Measurements from ENCODE around the gene SPIN2B. TPM values are rescaled to one million over a fixed set of nuclear protein-coding genes. Genes with fewer than 3 reads are reported as not detected.
A peak's percentile ranks its signal among the peaks of the same experiment; 100 is the strongest.
"Not testable (repeated sequence)": the region's sequence is repeated elsewhere in the genome, so short reads cannot be mapped to it uniquely, and the experiment has no call there.

Gene SPIN2B
- total RNA-seq: 10 to 100 TPM in 1 of 2 donors, 1 to 10 TPM in 1; 6.0 to 10.6 TPM

DNA sequence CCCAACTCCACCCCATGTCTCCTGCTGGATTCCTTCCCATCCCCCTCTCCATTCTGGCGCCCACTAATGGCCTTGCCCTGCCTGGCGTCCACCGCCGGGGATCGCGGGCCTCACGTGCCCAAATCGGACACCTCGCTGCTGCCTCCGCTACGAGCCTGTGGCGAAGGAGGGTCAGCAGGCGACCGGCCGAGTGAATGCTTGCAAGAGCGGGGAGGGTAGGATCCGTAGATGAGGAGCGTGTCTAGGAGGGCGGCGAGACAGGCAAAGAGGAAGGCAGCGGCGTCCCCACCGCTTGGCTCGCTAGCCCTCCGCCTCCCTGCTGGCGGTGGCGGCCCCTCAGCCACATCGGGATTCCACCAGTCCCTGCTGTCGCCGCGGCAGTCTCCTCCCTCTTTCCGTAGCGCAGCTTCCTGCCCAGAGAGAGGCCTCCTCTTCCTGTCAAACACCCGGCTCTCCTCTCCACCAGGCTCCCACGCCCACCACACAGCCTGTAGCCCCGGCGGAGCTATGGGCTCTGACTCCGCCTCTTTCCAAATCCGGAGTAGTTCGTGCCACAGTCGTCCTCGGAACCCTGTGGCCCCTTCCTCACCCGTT, at the start of gene SPIN2B:
Gene SPIN2B (minus strand): TSS at position 387 of the 594 bp plus-strand sequence.
- intact Hi-C loops (cut with DNase I): no loop called here
- no peaks in the 10 kb centered on the region for H3K9me3 ChIP-seq
- peak within 1 kb of the TSS; percentile 63 to 67 for H3K27ac ChIP-seq
- no peaks in the 10 kb centered on the region for H3K36me3 ChIP-seq
- H3K27me3 ChIP-seq (replicated peaks; ENCODE audit: insufficient read depth): no peaks in the 10 kb centered on the region
- TF ChIP-seq POLR2A (IDR thresholded peaks at IDR 0.05): peak; percentile 72
- TF ChIP-seq CTCF (IDR thresholded peaks at IDR 0.05): no peak
- TF ChIP-seq POLR2AphosphoS5 (IDR thresholded peaks at IDR 0.05): peak; percentile 66
- H3K4me3 ChIP-seq: peak within 1 kb of the TSS; percentile 43 to 44
- WGBS: 0% methylated on average over 21 of the region's 43 CpGs
- no peaks in the 10 kb centered on the region for H3K4me1 ChIP-seq (replicated peaks)
- peak; percentile 68 for DNase-seq (ENCODE audit: low spot score)

GRCh38 chrX:57156397-57157049, 35.2 kb upstream of the SPIN2B start:
- no peak for DNase-seq (ENCODE audit: low spot score)
- TF ChIP-seq POLR2AphosphoS5 (IDR thresholded peaks at IDR 0.05) (no peak), CTCF (IDR thresholded peaks at IDR 0.05) (peak in 2 of 4 experiments; percentile 11 to 14)
- Histone ChIP-seq H3K4me1 (replicated peaks) (no peaks in the 10 kb centered on the region), H3K9me3 (no peaks in the 10 kb centered on the region), H3K27ac (no peak overlapping the region), H3K36me3 (no peaks in the 10 kb centered on the region), H3K27me3 (replicated peaks; ENCODE audit: insufficient read depth) (no peaks in the 10 kb centered on the region), H3K4me3 (no peak overlapping the region)
- 74% methylated on average over 5 of the region's 5 CpGs for WGBS
- intact Hi-C loops (cut with DNase I): no loop called here

DNA sequence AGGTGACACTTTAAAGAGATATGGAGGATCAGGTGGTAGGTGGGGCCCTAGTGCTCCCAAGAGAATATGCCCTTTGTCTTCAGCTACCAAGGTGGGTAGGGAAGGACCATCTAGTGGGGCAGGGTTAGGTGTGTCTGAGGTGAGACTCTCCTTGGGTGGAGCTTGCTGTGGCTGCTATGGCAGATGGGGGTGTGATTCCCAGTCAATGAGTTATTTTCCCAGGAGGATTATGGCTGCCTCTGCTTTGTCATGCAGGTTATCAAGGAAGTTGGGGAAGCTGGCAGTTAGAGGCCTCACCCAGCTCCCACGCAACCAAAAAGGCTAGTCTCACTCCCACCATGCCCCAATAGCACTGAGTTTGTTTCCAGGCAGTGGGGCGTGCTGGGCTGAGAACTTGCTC, 33.8 kb upstream of the SPIN2B start:
- no peak overlapping the region for H3K27ac ChIP-seq

GRCh38 chrX:57152222-57152621, 30.9 kb upstream of the SPIN2B start:
- H3K9me3 ChIP-seq; H3K4me3 ChIP-seq; H3K36me3 ChIP-seq; intact Hi-C loops (cut with DNase I); H3K27ac ChIP-seq; H3K4me1 ChIP-seq (replicated peaks); DNase-seq (ENCODE audit: low spot score); H3K27me3 ChIP-seq (replicated peaks; ENCODE audit: insufficient read depth): not testable (repeated sequence)
- 100% methylated on average over 4 of the region's 8 CpGs for WGBS

More for the DNA sequence above, 33.8 kb upstream of the SPIN2B start:
- no peak overlapping the region for H3K4me3 ChIP-seq
- no peaks in the 10 kb centered on the region for H3K9me3 ChIP-seq
- TF ChIP-seq CTCF (IDR thresholded peaks at IDR 0.05) (no peak), POLR2A (IDR thresholded peaks at IDR 0.05) (no peak), POLR2AphosphoS5 (IDR thresholded peaks at IDR 0.05) (no peak)
- no peaks in the 10 kb centered on the region for H3K4me1 ChIP-seq (replicated peaks)
- no peak for DNase-seq (ENCODE audit: low spot score)
- no peaks in the 10 kb centered on the region for H3K36me3 ChIP-seq
- intact Hi-C loops (cut with DNase I): no loop called here
- H3K27me3 ChIP-seq (replicated peaks; ENCODE audit: insufficient read depth): no peaks in the 10 kb centered on the region
- WGBS: no CpG with 5 or more reads among the region's 2 CpGs

DNA sequence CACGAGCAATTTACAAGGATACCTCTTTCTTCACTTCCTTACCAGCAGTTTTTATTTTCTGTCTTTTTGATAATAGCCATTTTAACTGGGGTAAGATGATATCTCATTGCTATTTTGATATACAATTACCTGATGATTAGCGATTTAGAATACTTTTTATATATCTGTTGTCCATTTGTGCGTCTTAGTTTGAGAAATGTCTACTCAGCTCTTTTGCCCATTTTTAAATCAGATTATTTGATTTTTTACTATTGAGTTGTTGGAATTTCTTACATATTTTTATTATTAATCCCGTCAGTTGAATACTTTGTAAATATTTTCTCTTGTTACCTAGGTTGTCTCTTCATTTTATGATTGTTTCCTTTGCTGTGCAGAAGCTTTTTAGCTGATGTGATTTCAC, 17.3 kb upstream of the SPIN2B start:
- no peak overlapping the region for H3K4me3 ChIP-seq
- TF ChIP-seq POLR2AphosphoS5 (IDR thresholded peaks at IDR 0.05) (no peak), POLR2A (IDR thresholded peaks at IDR 0.05) (no peak)
- no peaks in the 10 kb centered on the region for H3K4me1 ChIP-seq (replicated peaks)
- H3K36me3 ChIP-seq: no peaks in the 10 kb centered on the region
- intact Hi-C loops (cut with DNase I): no loop called here
- no peaks in the 10 kb centered on the region for H3K27me3 ChIP-seq (replicated peaks; ENCODE audit: insufficient read depth)
- no peak for DNase-seq (ENCODE audit: low spot score)
- no peak overlapping the region for H3K27ac ChIP-seq
- WGBS: 81% methylated on average over 4 of the region's 4 CpGs
- no peaks in the 10 kb centered on the region for H3K9me3 ChIP-seq

- Histone ChIP-seq H3K4me3 (no peak overlapping the region), H3K4me1 (replicated peaks) (no peaks in the 10 kb centered on the region), H3K36me3 (no peaks in the 10 kb centered on the region), H3K27me3 (replicated peaks; ENCODE audit: insufficient read depth) (no peaks in the 10 kb centered on the region), H3K9me3 (no peaks in the 10 kb centered on the region), H3K27ac (no peak overlapping the region)
- no peak for TF ChIP-seq POLR2A (IDR thresholded peaks at IDR 0.05)
- TF ChIP-seq CTCF (IDR thresholded peaks at IDR 0.05): no peak
- no peak for TF ChIP-seq POLR2AphosphoS5 (IDR thresholded peaks at IDR 0.05)
- intact Hi-C loops (cut with DNase I): no loop called here
- 24% methylated on average over 1 of the region's 1 CpG for WGBS
- no peak for DNase-seq (ENCODE audit: low spot score)
Measured at GRCh38 chrX:57137501-57137900, 16.2 kb upstream of the SPIN2B start.

GRCh38 chrX:57137073-57137472, 15.7 kb upstream of the SPIN2B start, which contains the start of gene SPIN2A:
Gene SPIN2A (minus strand): TSS chrX:57137397. CDS start chrX:57136597, 800 bp downstream.
- H3K4me3 ChIP-seq; H3K27ac ChIP-seq; intact Hi-C loops (cut with DNase I); H3K27me3 ChIP-seq (replicated peaks; ENCODE audit: insufficient read depth); H3K36me3 ChIP-seq; DNase-seq (ENCODE audit: low spot score); H3K9me3 ChIP-seq; H3K4me1 ChIP-seq (replicated peaks): not testable (repeated sequence)
- 34% methylated on average over 19 of the region's 27 CpGs for WGBS

- intact Hi-C loops (cut with DNase I); H3K27ac ChIP-seq: not testable (repeated sequence)
- WGBS: 100% methylated on average over 1 of the region's 3 CpGs
Measured at GRCh38 chrX:57136589-57136988, 15.2 kb upstream of the SPIN2B start.

More at GRCh38 chrX:57136589-57136988, 15.2 kb upstream of the SPIN2B start:
- not testable (repeated sequence) for H3K36me3 ChIP-seq; DNase-seq (ENCODE audit: low spot score); H3K4me1 ChIP-seq (replicated peaks); H3K27me3 ChIP-seq (replicated peaks; ENCODE audit: insufficient read depth); H3K4me3 ChIP-seq; H3K9me3 ChIP-seq
